Measurements from ENCODE around the gene VPS11. TPM values are rescaled to one million over a fixed set of nuclear protein-coding genes. Genes with fewer than 3 reads are reported as not detected.

VPS11 gene
- total and polyA plus RNA-seq, 2 experiments from 2014 or later: 11.5 to 13.4 TPM

DNA sequence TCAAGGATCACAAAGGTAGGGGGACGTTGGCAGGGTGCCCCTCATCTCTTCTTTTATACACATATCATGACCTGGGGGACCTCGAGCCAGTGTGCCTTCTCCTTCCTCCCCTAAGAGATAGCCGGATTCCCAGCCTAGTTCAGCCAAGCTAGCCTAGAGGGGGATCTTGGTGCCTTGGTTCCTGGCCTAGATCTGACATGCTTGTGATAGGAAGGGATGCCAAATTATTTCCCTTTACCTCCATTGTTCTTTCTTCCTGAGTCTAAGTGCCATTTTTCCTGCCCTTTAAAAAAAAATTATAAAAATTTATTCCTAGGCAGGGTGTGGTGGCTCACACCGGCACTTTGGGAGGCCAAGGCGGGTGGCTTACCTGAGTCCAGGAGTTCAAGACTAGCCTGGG is 46.7 kb downstream of the VPS11 start (continued):
- no peak for TF ChIP-seq REST (IDR thresholded peaks at IDR 0.05; ENCODE audit: unreplicated experiment)
- no peak for TF ChIP-seq EZH2phosphoT487 (IDR thresholded peaks at IDR 0.05; ENCODE audit: unreplicated experiment)
- TF ChIP-seq CREB1 (CRISPR knock-in tag; IDR thresholded peaks at IDR 0.05; ENCODE audit: low read depth): no peak
- TF ChIP-seq ETS1 (IDR thresholded peaks at IDR 0.05): no peak
- no peak for TF ChIP-seq EZH2 (IDR thresholded peaks at IDR 0.05; ENCODE audit: low read depth, unreplicated experiment)
- TF ChIP-seq, protein P1, sequence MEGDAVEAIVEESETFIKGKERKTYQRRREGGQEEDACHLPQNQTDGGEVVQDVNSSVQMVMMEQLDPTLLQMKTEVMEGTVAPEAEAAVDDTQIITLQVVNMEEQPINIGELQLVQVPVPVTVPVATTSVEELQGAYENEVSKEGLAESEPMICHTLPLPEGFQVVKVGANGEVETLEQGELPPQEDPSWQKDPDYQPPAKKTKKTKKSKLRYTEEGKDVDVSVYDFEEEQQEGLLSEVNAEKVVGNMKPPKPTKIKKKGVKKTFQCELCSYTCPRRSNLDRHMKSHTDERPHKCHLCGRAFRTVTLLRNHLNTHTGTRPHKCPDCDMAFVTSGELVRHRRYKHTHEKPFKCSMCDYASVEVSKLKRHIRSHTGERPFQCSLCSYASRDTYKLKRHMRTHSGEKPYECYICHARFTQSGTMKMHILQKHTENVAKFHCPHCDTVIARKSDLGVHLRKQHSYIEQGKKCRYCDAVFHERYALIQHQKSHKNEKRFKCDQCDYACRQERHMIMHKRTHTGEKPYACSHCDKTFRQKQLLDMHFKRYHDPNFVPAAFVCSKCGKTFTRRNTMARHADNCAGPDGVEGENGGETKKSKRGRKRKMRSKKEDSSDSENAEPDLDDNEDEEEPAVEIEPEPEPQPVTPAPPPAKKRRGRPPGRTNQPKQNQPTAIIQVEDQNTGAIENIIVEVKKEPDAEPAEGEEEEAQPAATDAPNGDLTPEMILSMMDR (conservative IDR thresholded peaks at IDR 0.05; ENCODE audit: low read depth in 2 of 2): no peak

DNA sequence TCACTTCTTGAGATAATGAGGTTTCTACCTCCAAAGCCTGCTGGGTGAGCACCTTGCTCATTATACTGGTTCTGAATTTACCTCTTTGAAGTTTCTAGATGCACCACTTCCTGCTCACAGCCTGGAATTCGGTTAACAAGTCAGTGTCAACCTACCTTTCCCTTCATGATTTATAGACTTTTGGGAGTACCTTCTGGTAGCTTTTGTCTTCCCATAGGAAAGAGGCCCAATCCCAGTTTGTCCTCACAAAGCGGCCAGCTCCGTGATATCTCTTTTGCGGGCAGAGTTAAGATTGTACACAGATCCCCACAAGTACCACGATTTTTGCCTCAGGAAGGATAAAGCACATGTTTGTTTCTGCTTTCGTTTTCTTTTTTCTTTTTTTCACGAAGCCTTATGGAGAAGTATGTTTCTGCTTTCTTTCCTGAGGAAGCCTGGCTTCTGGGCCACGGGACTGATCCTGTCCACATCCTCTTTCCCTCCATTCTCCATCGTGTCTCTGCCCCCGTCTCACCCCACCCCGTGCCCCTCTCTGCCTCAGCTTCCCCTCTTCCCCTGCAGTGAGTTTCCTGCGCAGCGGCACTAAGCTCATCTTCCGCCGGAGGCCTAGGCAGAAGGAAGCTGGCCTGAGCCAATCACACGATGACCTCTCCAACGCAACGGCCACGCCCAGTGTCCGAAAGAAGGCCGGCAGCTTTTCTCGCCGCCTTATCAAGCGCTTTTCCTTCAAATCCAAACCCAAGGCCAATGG is 48.0 kb downstream of the VPS11 start:
- no peaks in the 10 kb centered on the region for H3K9me3 Mint-ChIP-seq
- H3K27me3 ChIP-seq (ENCODE audit: insufficient read depth): no peaks in the 10 kb centered on the region
- no peaks in the 10 kb centered on the region; the same call in 2 of the 3 replicates for H3K36me3 Mint-ChIP-seq (ENCODE audit: low read depth)
- peak; percentile 71 for DNase-seq (ENCODE audit: low spot score)
- no peaks in the 10 kb centered on the region for H4K20me1 ChIP-seq (replicated peaks; ENCODE audit: insufficient read depth)
- H3K27ac Mint-ChIP-seq: no peak overlapping the region
- H2AFZ ChIP-seq: 0 out of 2 replicates have a peak overlapping the region, but pooled peaks have one; percentile 90
- H3K4me2 ChIP-seq: peak overlapping the region; percentile 57; the same call in 1 of the 2 replicates
- H3F3A ChIP-seq (replicated peaks; ENCODE audit: low read depth): 0 out of 2 replicates have a peak, but pooled peaks cover 3% of the 10 kb centered on the region
- peaks cover 10% of the 10 kb centered on the region for H3K4me1 ChIP-seq (ENCODE audit: insufficient read depth)
- H3K79me2 ChIP-seq (replicated peaks; ENCODE audit: insufficient read depth): no peaks in the 10 kb centered on the region
- peaks cover 8% of the 10 kb centered on the region for H3K27me3 Mint-ChIP-seq (ENCODE audit: insufficient read depth, low read depth, poor library complexity)
- H3K36me3 ChIP-seq (ENCODE audit: insufficient read depth): no peaks in the 10 kb centered on the region
- H3K27ac ChIP-seq (ENCODE audit: low read depth): no peak overlapping the region
- H3K4me1 Mint-ChIP-seq: peaks cover 8% of the 10 kb centered on the region
- peak; percentile 73 for ATAC-seq
- no peak overlapping the region; the same call in 2 of the 3 replicates for H3K4me3 Mint-ChIP-seq
- no peaks in the 10 kb centered on the region for H3K9me2 ChIP-seq (ENCODE audit: insufficient read depth)
- H3K4me3 ChIP-seq: no peak overlapping the region
- no peak for TF ChIP-seq NANOG (IDR thresholded peaks at IDR 0.05; ENCODE audit: borderline replicate concordance)
- TF ChIP-seq EZH2phosphoT487 (IDR thresholded peaks at IDR 0.05; ENCODE audit: unreplicated experiment): no peak
- TF ChIP-seq POLR2AphosphoS5 (IDR thresholded peaks at IDR 0.05; ENCODE audit: low read depth): no peak
- TF ChIP-seq REST (IDR thresholded peaks at IDR 0.05; ENCODE audit: unreplicated experiment): no peak
- no peak for TF ChIP-seq JUNB (IDR thresholded peaks at IDR 0.05; ENCODE audit: unreplicated experiment)
- TF ChIP-seq ZNF114 (CRISPR knock-in tag; IDR thresholded peaks at IDR 0.05): no peak
- TF ChIP-seq, protein P1 (conservative IDR thresholded peaks at IDR 0.05; ENCODE audit: low read depth in 2 of 2): no peak
- TF ChIP-seq STAT1 (IDR thresholded peaks at IDR 0.05; ENCODE audit: unreplicated experiment): no peak
- no peak for TF ChIP-seq ETS1 (IDR thresholded peaks at IDR 0.05)
- TF ChIP-seq ZNF331 (CRISPR knock-in tag; IDR thresholded peaks at IDR 0.05; ENCODE audit: low read depth): no peak
- TF ChIP-seq CREB1 (CRISPR knock-in tag; IDR thresholded peaks at IDR 0.05; ENCODE audit: low read depth): no peak

Measured in GM23338 (cell line).